22Rv1 (cell line): ENCODE data around the gene KRT86.
A peak's percentile ranks its signal among the peaks of the same experiment; 100 is the strongest.

Experiments
- H3K27ac ChIP-seq: fragments of 450-650 bp; 2 replicates; pipeline ENCODE4 v1.5.1; 2017
- CTCF ChIP-seq: fragments of 450-650 bp; IDR thresholded peaks from 2 replicates; pipeline ENCODE4 v1.5.1; 2017; ENCODE audit warnings: mild to moderate bottlenecking
- ZFX ChIP-seq: fragments of 450-650 bp; IDR thresholded peaks from 2 replicates; pipeline ENCODE4 v1.6.1; 2017; ENCODE audit warnings: antibody characterized with exemption, borderline replicate concordance

The KRT86 gene

GRCh38 chr12:52274521-52275120 is at the start of gene KRT86:
Gene KRT86 (plus strand): TSS chr12:52274645. CDS start chr12:52301917, 27,272 bp downstream.
- H3K27ac ChIP-seq = no peak within 1 kb of the TSS
- TF ChIP-seq CTCF = no peak

DNA sequence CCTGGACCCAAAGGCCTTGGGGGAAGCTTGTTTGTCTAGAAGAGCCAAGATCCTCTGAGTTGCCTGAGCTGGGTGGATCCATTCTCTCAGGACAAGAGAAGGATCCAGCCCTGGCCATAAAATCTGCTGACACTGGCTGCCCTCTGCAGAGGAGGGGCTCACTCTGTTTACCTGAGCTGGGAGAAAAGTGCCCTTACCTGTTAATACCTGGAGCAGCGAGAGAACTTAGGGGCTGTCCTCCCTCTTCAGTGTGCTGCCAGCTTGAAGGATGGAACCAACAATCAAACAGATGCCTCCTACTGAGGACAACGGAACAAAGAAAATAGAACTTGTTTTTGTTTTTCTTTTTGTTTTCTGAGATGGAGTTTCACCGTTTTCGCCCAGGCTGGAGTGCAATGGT is 48.7 kb upstream of the KRT86 start:
- TF ChIP-seq ZFX (no peak), CTCF (no peak)

DNA sequence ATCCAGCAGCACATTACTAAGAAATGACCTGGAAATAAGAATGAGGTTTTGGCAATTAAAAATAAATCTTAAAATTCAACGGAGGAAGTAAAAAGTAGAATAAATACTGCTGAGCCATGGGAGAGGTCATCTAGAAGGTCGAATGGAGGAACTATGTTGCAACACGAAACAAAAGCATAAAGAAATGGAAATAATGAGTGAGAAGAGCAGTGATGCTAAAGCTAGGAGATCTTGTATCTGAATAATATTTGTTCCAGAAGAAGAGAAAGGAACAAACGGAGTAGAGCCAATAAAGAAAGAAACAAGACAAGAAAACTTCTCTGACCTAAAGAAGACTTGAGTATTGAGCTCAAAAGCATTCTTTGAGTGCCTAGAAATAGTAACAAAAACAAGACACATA is 48.0 kb upstream of the KRT86 start:
- H3K27ac ChIP-seq = no peak overlapping the region
- no peak for TF ChIP-seq ZFX

More for the DNA sequence above, 48.7 kb upstream of the KRT86 start:
- H3K27ac ChIP-seq = no peak overlapping the region

DNA sequence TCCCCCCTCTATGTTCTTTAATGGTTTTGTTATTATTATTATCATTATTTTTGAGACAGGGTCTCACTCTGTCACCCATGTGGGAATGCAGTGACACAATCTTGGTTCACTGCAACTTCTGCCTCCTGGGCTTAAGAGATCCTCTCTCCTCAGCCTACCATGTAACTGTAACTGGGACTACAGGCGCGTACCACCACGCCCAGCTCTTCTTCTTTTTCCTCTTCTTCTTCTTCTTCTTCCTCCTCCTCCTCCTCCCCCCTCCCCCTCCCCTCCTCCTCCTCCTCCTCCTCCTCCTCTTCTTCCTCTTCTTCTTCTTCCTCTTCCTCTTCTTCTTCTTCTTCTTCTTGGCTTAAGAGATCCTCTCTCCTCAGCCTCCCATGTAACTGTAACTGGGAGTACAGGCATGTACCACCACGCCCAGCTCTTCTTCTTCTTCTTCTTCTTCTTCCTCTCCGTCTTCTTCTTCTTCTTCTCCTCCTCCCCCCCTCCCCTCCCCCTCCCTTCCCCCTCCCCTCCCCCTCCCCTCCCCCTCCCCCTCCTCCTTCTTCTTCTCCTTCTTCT is 46.8 kb upstream of the KRT86 start:
- TF ChIP-seq ZFX (no peak), CTCF (no peak)
- no peak overlapping the region for H3K27ac ChIP-seq

GRCh38 chr12:52228366-52228765 is 46.1 kb upstream of the KRT86 start:
- TF ChIP-seq ZFX (no peak), CTCF (no peak)
- H3K27ac ChIP-seq = peak overlapping the region; percentile 12; the same call in 1 of the 2 replicates

GRCh38 chr12:52228931-52229330 is 45.5 kb upstream of the KRT86 start:
- 0 out of 2 replicates have a peak overlapping the region, but pooled peaks have one; percentile 12 for H3K27ac ChIP-seq

GRCh38 chr12:52229836-52230343 is 44.6 kb upstream of the KRT86 start:
- H3K27ac ChIP-seq = no peak overlapping the region

More at GRCh38 chr12:52228931-52229330, 45.5 kb upstream of the KRT86 start:
- TF ChIP-seq CTCF (no peak), ZFX (no peak)

More at GRCh38 chr12:52229836-52230343, 44.6 kb upstream of the KRT86 start:
- TF ChIP-seq ZFX (no peak), CTCF (no peak)
